ENCODE results near the gene MAP7D1. TPM values are rescaled to one million over a fixed set of nuclear protein-coding genes. Genes with fewer than 3 reads are reported as not detected.

MAP7D1 gene
- total and polyA plus RNA-seq, 2 of the 13 experiments (the other 11 are each of a cell fraction or from before 2014, with no cell fraction given) = 5.6 to 7.2 TPM

DNA sequence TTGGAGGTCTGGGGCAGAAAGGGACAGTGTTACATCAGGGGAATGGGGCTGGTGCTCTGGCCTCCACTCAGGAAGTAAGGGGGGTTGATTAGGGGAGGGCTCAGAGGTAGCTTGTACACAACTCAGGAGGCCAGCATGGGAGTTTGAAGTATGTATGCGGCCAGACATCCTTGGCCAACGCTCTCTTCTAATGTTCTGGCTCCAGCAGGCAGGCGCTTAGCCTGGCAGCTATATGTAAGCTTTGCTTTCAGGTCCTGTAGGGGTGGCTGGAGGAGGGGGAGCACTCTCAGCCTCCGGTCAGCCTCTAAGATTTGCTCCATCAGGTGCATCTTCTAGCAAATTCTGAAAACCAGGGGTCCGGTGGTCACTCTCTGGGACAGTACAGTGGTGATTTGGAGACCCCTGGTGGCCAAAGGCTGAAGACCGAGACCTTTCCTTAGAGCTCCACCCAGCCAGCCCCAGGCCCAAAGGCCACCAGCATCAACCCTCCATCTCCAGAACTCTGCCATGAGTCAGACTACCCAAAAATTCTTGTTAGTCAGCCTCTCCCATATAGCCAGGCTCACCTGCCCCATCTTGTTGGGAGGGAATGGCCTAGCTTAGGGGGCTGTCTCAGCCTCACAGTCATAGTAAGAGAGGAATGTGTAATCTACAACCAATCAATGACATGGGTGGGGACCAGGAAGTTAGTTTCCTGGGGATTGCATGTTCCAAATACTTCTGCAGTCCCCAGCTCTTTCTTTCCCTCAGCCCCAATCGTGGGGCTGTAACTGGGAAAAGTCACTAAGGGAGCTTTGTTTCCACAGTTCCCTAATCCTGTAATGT is 21.2 kb upstream of the MAP7D1 start (continued):
- TF ChIP-seq, protein P1, sequence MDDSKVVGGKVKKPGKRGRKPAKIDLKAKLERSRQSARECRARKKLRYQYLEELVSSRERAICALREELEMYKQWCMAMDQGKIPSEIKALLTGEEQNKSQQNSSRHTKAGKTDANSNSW (CRISPR knock-in tag; IDR thresholded peaks at IDR 0.05; ENCODE audit: borderline replicate concordance) = no peak
- TF ChIP-seq HHEX (CRISPR knock-in tag; IDR thresholded peaks at IDR 0.05) (no peak), MAZ (IDR thresholded peaks at IDR 0.05; ENCODE audit: borderline replicate concordance, low read depth, low read length) (no peak), MAZ (CRISPR knock-in tag; IDR thresholded peaks at IDR 0.05; ENCODE audit: low read depth) (0 out of 2 replicates have a peak, but pooled peaks have one; percentile 41), KAT8 (CRISPR knock-in tag; IDR thresholded peaks at IDR 0.05) (no peak), ZNF766 (CRISPR knock-in tag; IDR thresholded peaks at IDR 0.05; ENCODE audit: borderline replicate concordance) (no peak), RORA (CRISPR knock-in tag; IDR thresholded peaks at IDR 0.05) (no peak), ZFY (CRISPR knock-in tag; IDR thresholded peaks at IDR 0.05) (no peak), ZNF343 (CRISPR knock-in tag; IDR thresholded peaks at IDR 0.05) (no peak), SRSF4 (IDR thresholded peaks at IDR 0.05; ENCODE audit: low read depth, low read length, poor library complexity, severe bottlenecking) (no peak), ZNF136 (CRISPR knock-in tag; IDR thresholded peaks at IDR 0.05; ENCODE audit: low read depth) (no peak), DNMT1 (CRISPR knock-in tag; IDR thresholded peaks at IDR 0.05) (no peak), ZNF430 (CRISPR knock-in tag; IDR thresholded peaks at IDR 0.05) (no peak), MIER3 (CRISPR knock-in tag; IDR thresholded peaks at IDR 0.05; ENCODE audit: borderline replicate concordance) (no peak), ZNF292 (CRISPR knock-in tag; IDR thresholded peaks at IDR 0.05; ENCODE audit: borderline replicate concordance, low read depth) (no peak), ZNF720 (CRISPR knock-in tag; IDR thresholded peaks at IDR 0.05) (no peak), ZNF543 (CRISPR knock-in tag; IDR thresholded peaks at IDR 0.05) (no peak), HOXA3 (CRISPR knock-in tag; IDR thresholded peaks at IDR 0.05) (no peak)
- TF ChIP-seq, protein P2, sequence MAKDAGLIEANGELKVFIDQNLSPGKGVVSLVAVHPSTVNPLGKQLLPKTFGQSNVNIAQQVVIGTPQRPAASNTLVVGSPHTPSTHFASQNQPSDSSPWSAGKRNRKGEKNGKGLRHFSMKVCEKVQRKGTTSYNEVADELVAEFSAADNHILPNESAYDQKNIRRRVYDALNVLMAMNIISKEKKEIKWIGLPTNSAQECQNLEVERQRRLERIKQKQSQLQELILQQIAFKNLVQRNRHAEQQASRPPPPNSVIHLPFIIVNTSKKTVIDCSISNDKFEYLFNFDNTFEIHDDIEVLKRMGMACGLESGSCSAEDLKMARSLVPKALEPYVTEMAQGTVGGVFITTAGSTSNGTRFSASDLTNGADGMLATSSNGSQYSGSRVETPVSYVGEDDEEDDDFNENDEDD (CRISPR knock-in tag; IDR thresholded peaks at IDR 0.05; ENCODE audit: borderline replicate concordance) = no peak
- TF ChIP-seq, protein P3, sequence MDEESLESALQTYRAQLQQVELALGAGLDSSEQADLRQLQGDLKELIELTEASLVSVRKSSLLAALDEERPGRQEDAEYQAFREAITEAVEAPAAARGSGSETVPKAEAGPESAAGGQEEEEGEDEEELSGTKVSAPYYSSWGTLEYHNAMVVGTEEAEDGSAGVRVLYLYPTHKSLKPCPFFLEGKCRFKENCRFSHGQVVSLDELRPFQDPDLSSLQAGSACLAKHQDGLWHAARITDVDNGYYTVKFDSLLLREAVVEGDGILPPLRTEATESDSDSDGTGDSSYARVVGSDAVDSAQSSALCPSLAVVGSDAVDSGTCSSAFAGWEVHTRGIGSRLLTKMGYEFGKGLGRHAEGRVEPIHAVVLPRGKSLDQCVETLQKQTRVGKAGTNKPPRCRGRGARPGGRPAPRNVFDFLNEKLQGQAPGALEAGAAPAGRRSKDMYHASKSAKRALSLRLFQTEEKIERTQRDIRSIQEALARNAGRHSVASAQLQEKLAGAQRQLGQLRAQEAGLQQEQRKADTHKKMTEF (CRISPR knock-in tag; IDR thresholded peaks at IDR 0.05) = peak; percentile 45; the same call in 1 of the 2 replicates
- TF ChIP-seq, protein P4, sequence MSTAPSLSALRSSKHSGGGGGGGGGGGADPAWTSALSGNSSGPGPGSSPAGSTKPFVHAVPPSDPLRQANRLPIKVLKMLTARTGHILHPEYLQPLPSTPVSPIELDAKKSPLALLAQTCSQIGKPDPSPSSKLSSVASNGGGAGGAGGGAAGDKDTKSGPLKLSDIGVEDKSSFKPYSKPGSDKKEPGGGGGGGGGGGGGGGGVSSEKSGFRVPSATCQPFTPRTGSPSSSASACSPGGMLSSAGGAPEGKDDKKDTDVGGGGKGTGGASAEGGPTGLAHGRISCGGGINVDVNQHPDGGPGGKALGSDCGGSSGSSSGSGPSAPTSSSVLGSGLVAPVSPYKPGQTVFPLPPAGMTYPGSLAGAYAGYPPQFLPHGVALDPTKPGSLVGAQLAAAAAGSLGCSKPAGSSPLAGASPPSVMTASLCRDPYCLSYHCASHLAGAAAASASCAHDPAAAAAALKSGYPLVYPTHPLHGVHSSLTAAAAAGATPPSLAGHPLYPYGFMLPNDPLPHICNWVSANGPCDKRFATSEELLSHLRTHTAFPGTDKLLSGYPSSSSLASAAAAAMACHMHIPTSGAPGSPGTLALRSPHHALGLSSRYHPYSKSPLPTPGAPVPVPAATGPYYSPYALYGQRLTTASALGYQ (CRISPR knock-in tag; IDR thresholded peaks at IDR 0.05) = no peak
- TF ChIP-seq, protein P5, sequence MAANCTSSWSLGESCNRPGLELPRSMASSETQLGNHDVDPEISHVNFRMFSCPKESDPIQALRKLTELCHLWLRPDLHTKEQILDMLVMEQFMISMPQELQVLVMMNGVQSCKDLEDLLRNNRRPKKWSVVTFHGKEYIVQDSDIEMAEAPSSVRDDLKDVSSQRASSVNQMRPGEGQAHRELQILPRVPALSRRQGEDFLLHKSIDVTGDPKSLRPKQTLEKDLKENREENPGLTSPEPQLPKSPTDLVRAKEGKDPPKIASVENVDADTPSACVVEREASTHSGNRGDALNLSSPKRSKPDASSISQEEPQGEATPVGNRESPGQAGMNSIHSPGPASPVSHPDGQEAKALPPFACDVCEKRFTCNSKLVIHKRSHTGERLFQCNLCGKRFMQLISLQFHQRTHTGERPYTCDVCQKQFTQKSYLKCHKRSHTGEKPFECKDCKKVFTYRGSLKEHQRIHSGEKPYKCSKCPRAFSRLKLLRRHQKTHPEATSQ (CRISPR knock-in tag; IDR thresholded peaks at IDR 0.05; ENCODE audit: borderline replicate concordance) = no peak
- TF ChIP-seq, protein P6, sequence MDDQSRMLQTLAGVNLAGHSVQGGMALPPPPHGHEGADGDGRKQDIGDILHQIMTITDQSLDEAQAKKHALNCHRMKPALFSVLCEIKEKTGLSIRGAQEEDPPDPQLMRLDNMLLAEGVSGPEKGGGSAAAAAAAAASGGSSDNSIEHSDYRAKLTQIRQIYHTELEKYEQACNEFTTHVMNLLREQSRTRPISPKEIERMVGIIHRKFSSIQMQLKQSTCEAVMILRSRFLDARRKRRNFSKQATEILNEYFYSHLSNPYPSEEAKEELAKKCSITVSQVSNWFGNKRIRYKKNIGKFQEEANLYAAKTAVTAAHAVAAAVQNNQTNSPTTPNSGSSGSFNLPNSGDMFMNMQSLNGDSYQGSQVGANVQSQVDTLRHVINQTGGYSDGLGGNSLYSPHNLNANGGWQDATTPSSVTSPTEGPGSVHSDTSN (CRISPR knock-in tag; IDR thresholded peaks at IDR 0.05; ENCODE audit: borderline replicate concordance) = no peak
